DOHH2 (cell line): ENCODE measurements around the gene PLA2G10.

Experiments used
- EZH2phosphoT487 ChIP-seq: fragments of 200-600 bp; sonication (generic); IDR thresholded peaks from 2 replicates; pipeline ENCODE4 v1.6.1; 2017; ENCODE audit warnings: borderline replicate concordance, mild to moderate bottlenecking, antibody characterized with exemption, low read length, moderate library complexity, mixed read lengths
- TF ChIP-seq, protein P1 (sequence below): fragments of 200-600 bp; sonication (generic); IDR thresholded peaks from one replicate; pipeline ENCODE4 v1.5.1; 2014; ENCODE audit warnings: antibody characterized with exemption, mild to moderate bottlenecking, low read depth, low read length; ENCODE audit not compliant: poor library complexity, severe bottlenecking

DNA sequence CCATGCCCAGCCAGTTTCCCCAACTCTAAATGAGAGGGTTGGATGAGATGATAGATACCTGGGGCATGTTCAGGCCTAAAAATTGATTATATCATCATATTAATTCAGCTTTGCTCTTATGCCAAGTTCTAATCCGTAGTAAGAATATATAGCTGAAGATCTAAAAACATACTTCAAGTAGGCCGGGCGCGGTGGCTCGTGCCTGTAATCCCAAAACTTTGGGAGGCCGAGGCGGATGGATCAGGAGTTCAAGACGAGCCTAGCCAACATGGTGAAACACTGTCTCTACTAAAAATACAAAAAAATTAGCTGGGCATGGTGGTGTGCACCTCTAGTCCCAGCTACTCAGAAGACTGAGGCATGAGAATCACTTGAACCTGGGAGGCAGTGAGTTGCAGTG lies 12.0 kb downstream of the PLA2G10 start:
- TF ChIP-seq, protein P1, sequence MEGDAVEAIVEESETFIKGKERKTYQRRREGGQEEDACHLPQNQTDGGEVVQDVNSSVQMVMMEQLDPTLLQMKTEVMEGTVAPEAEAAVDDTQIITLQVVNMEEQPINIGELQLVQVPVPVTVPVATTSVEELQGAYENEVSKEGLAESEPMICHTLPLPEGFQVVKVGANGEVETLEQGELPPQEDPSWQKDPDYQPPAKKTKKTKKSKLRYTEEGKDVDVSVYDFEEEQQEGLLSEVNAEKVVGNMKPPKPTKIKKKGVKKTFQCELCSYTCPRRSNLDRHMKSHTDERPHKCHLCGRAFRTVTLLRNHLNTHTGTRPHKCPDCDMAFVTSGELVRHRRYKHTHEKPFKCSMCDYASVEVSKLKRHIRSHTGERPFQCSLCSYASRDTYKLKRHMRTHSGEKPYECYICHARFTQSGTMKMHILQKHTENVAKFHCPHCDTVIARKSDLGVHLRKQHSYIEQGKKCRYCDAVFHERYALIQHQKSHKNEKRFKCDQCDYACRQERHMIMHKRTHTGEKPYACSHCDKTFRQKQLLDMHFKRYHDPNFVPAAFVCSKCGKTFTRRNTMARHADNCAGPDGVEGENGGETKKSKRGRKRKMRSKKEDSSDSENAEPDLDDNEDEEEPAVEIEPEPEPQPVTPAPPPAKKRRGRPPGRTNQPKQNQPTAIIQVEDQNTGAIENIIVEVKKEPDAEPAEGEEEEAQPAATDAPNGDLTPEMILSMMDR, result no peak
- no peak for TF ChIP-seq EZH2phosphoT487
